H1 (cell line): Measurements from ENCODE around the gene ZNF747. TPM values are rescaled to one million over a fixed set of nuclear protein-coding genes. Genes with fewer than 3 reads are reported as not detected.

Experiments used
- BRCA1 ChIP-seq: IDR thresholded peaks from 2 replicates; pipeline ENCODE4 v1.6.1; 2012; ENCODE audit warnings: low read depth, low read length, improper control_type of control experiment
- CBX8 ChIP-seq: fragments of 300-800, 300-1000 bp; sonication (generic); IDR thresholded peaks from 2 replicates; pipeline ENCODE4 v1.7.1; 2016; ENCODE audit warnings: low read depth, low read length, borderline replicate concordance
- GABPA ChIP-seq: IDR thresholded peaks from 2 replicates; pipeline ENCODE4 v1.6.1; 2011; ENCODE audit warnings: mild to moderate bottlenecking, low read length, moderate library complexity, borderline replicate concordance; ENCODE audit not compliant: insufficient read depth
- NANOG ChIP-seq: IDR thresholded peaks from 2 replicates; pipeline ENCODE4 v1.6.1; 2011; ENCODE audit warnings: low read length, low read depth, mild to moderate bottlenecking, inconsistent platforms; ENCODE audit not compliant: insufficient read depth, poor library complexity, severe bottlenecking
- POU5F1 ChIP-seq: IDR thresholded peaks from 2 replicates; pipeline ENCODE4 v1.6.1; 2011; ENCODE audit warnings: low read depth, mild to moderate bottlenecking, low read length, moderate library complexity
- RNF2 ChIP-seq: fragments of 200-900, 300-1000 bp; sonication (generic); IDR thresholded peaks from 2 replicates; pipeline ENCODE4 v1.7.1; 2016; ENCODE audit warnings: borderline replicate concordance, low read depth, mild to moderate bottlenecking, antibody characterized with exemption, low read length; ENCODE audit not compliant: poor library complexity, severe bottlenecking; ENCODE audit errors: missing control alignments
- polyA plus RNA-seq, 7 experiments: library from polyadenylated mRNA; depleted of rRNA in 3 of 7; stranded (reverse) in 5 of 7; unstranded in 2 of 7; fragments of >200 nt in 5 of 7; fragments of 200-250 nt in 2 of 7; gene quantifications; 1 replicate in 5 of 7; 2 replicates in 1 of 7; 4 replicates in 1 of 7; pipeline versions ENCODE4 v1.2.1 to v1.2.3, GENCODE V29; 2011 to 2013; ENCODE audit warnings: missing spikeins in 2 of 7, mixed read lengths in 2 of 7
- total RNA-seq: library from RNA; stranded (reverse); fragmentation: NEBNext Ultra II Directional; extraction: Animal tissue kit (Norgen Biotek cat#: 25700); gene quantifications from 2 replicates; pipeline ENCODE4 v1.2.1, GENCODE V29; 2021
- TF ChIP-seq, protein P1 (sequence below): fragments of 300-600 bp; sonication (generic); IDR thresholded peaks from 2 replicates; pipeline ENCODE4 v1.7.1; 2012; ENCODE audit warnings: low read length, moderate library complexity, mild to moderate bottlenecking, inconsistent platforms; ENCODE audit not compliant: insufficient replicate concordance
- TF ChIP-seq, protein P2 (sequence below): IDR thresholded peaks from 2 replicates; pipeline ENCODE4 v1.6.1; 2012; ENCODE audit warnings: inconsistent platforms
- TF ChIP-seq, protein P3 (sequence below): IDR thresholded peaks from 2 replicates; pipeline ENCODE4 v1.6.1; 2012; ENCODE audit warnings: inconsistent platforms

The ZNF747 gene
- total and polyA plus RNA-seq, 2 of the 8 experiments (the other 6 are each of a cell fraction or from before 2014, with no cell fraction given) = 9.9 to 10.3 TPM

DNA sequence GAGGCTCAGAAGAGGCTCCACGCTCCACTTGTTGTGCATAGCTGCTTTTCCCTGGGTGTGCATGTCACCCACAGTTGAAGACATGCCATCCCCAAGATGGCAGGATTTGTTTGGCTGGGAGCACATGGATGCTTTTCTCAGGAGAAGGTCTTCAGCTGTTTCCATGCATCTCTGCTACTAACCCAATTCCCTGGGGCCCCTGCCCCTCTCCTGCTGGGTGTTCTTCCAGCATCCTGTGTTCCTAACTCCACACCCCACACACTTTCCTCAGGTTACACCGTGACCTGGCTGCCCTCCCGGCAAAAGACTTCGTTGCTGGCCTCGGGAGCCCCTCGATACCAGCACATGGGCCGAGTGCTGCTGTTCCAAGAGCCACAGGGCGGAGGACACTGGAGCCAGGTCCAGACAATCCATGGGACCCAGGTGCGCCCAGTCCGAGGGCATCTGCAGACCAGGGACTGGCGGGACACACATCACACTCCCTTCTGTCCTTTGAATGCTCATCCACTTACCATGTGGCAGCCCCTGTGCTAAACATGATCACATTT, 40.6 kb downstream of the ZNF747 start (continued):
- TF ChIP-seq, protein P1, sequence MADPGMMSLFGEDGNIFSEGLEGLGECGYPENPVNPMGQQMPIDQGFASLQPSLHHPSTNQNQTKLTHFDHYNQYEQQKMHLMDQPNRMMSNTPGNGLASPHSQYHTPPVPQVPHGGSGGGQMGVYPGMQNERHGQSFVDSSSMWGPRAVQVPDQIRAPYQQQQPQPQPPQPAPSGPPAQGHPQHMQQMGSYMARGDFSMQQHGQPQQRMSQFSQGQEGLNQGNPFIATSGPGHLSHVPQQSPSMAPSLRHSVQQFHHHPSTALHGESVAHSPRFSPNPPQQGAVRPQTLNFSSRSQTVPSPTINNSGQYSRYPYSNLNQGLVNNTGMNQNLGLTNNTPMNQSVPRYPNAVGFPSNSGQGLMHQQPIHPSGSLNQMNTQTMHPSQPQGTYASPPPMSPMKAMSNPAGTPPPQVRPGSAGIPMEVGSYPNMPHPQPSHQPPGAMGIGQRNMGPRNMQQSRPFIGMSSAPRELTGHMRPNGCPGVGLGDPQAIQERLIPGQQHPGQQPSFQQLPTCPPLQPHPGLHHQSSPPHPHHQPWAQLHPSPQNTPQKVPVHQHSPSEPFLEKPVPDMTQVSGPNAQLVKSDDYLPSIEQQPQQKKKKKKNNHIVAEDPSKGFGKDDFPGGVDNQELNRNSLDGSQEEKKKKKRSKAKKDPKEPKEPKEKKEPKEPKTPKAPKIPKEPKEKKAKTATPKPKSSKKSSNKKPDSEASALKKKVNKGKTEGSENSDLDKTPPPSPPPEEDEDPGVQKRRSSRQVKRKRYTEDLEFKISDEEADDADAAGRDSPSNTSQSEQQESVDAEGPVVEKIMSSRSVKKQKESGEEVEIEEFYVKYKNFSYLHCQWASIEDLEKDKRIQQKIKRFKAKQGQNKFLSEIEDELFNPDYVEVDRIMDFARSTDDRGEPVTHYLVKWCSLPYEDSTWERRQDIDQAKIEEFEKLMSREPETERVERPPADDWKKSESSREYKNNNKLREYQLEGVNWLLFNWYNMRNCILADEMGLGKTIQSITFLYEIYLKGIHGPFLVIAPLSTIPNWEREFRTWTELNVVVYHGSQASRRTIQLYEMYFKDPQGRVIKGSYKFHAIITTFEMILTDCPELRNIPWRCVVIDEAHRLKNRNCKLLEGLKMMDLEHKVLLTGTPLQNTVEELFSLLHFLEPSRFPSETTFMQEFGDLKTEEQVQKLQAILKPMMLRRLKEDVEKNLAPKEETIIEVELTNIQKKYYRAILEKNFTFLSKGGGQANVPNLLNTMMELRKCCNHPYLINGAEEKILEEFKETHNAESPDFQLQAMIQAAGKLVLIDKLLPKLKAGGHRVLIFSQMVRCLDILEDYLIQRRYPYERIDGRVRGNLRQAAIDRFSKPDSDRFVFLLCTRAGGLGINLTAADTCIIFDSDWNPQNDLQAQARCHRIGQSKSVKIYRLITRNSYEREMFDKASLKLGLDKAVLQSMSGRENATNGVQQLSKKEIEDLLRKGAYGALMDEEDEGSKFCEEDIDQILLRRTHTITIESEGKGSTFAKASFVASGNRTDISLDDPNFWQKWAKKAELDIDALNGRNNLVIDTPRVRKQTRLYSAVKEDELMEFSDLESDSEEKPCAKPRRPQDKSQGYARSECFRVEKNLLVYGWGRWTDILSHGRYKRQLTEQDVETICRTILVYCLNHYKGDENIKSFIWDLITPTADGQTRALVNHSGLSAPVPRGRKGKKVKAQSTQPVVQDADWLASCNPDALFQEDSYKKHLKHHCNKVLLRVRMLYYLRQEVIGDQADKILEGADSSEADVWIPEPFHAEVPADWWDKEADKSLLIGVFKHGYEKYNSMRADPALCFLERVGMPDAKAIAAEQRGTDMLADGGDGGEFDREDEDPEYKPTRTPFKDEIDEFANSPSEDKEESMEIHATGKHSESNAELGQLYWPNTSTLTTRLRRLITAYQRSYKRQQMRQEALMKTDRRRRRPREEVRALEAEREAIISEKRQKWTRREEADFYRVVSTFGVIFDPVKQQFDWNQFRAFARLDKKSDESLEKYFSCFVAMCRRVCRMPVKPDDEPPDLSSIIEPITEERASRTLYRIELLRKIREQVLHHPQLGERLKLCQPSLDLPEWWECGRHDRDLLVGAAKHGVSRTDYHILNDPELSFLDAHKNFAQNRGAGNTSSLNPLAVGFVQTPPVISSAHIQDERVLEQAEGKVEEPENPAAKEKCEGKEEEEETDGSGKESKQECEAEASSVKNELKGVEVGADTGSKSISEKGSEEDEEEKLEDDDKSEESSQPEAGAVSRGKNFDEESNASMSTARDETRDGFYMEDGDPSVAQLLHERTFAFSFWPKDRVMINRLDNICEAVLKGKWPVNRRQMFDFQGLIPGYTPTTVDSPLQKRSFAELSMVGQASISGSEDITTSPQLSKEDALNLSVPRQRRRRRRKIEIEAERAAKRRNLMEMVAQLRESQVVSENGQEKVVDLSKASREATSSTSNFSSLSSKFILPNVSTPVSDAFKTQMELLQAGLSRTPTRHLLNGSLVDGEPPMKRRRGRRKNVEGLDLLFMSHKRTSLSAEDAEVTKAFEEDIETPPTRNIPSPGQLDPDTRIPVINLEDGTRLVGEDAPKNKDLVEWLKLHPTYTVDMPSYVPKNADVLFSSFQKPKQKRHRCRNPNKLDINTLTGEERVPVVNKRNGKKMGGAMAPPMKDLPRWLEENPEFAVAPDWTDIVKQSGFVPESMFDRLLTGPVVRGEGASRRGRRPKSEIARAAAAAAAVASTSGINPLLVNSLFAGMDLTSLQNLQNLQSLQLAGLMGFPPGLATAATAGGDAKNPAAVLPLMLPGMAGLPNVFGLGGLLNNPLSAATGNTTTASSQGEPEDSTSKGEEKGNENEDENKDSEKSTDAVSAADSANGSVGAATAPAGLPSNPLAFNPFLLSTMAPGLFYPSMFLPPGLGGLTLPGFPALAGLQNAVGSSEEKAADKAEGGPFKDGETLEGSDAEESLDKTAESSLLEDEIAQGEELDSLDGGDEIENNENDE = no peak
- TF ChIP-seq, protein P2, sequence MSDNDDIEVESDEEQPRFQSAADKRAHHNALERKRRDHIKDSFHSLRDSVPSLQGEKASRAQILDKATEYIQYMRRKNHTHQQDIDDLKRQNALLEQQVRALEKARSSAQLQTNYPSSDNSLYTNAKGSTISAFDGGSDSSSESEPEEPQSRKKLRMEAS = 0 out of 2 replicates have a peak, but pooled peaks have one; percentile 43
- TF ChIP-seq RNF2 (no peak), GABPA (no peak), POU5F1 (no peak), BRCA1 (no peak), CBX8 (no peak), NANOG (no peak)
- TF ChIP-seq, protein P3, sequence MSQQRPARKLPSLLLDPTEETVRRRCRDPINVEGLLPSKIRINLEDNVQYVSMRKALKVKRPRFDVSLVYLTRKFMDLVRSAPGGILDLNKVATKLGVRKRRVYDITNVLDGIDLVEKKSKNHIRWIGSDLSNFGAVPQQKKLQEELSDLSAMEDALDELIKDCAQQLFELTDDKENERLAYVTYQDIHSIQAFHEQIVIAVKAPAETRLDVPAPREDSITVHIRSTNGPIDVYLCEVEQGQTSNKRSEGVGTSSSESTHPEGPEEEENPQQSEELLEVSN = peak; percentile 74
